GM12874 (cell line): ENCODE results near the gene FERMT3.

Experiments used
- TF ChIP-seq, protein P1 (sequence below): IDR thresholded peaks from 2 replicates; pipeline ENCODE4 v1.5.1; 2011; ENCODE audit warnings: low read depth, mild to moderate bottlenecking, control low read depth, low read length, moderate library complexity; ENCODE audit not compliant: insufficient read depth

Gene FERMT3

GRCh38 chr11:64240435-64241240 lies 34.1 kb downstream of the FERMT3 start, which contains the start of gene FKBP2:
FKBP2 (plus strand) TSS chr11:64241095; CDS start chr11:64242388, 1,293 bp downstream.
- TF ChIP-seq, protein P1, sequence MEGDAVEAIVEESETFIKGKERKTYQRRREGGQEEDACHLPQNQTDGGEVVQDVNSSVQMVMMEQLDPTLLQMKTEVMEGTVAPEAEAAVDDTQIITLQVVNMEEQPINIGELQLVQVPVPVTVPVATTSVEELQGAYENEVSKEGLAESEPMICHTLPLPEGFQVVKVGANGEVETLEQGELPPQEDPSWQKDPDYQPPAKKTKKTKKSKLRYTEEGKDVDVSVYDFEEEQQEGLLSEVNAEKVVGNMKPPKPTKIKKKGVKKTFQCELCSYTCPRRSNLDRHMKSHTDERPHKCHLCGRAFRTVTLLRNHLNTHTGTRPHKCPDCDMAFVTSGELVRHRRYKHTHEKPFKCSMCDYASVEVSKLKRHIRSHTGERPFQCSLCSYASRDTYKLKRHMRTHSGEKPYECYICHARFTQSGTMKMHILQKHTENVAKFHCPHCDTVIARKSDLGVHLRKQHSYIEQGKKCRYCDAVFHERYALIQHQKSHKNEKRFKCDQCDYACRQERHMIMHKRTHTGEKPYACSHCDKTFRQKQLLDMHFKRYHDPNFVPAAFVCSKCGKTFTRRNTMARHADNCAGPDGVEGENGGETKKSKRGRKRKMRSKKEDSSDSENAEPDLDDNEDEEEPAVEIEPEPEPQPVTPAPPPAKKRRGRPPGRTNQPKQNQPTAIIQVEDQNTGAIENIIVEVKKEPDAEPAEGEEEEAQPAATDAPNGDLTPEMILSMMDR, result no peak

- TF ChIP-seq, protein P1, result no peak
Measured at GRCh38 chr11:64241241-64241490, 34.6 kb downstream of the FERMT3 start.

GRCh38 chr11:64241491-64242374 lies 35.2 kb downstream of the FERMT3 start:
- TF ChIP-seq, protein P1, result no peak

GRCh38 chr11:64243236-64243854 lies 36.8 kb downstream of the FERMT3 start:
- TF ChIP-seq, protein P1, result no peak

DNA sequence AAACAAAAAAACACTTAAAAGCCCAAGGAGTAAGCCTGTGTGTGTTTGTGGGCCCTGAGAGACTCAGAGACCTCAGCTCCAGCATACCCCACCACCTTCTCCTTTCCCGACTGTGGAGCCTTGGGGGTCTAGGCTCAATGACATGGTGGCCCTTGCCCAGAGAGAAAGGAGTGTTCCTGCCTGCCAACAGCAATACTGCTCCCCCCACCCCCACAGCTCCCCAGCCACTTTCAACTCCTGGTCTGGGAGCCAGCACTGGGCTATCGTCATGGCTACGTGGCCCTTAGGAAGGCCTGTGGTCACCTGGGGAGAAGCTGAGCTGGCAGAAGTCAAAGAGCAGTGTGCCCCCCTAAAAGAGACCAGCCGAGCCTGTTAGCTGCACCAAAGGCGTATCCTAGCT lies 37.6 kb downstream of the FERMT3 start:
- TF ChIP-seq, protein P1, result no peak

- TF ChIP-seq, protein P1, result no peak
Measured at GRCh38 chr11:64244966-64245365, 38.4 kb downstream of the FERMT3 start.

DNA sequence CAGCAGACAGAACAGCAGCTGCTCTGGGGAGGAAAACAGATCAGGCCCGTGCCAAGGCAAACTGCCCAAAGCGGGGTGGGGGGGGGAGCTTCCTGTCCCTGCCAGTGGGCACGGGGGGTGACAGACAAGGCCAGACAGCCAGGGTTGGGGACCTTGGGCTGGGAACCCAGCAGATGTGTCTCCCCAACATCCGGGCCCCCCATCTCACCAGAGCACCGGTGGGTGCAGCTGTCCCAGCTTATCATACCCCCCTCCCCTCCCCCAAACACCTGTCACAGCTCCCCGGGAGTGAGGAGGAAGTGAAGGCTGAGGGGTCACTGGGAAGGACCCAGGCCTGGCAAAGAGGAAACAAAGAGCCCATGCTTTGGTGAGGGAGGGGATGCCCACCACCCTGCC lies 38.9 kb downstream of the FERMT3 start:
- TF ChIP-seq, protein P1, result no peak
